Stimulated activated CD8-positive, alpha-beta memory T cell treated with anti-CD3 and anti-CD28 coated beads, Interleukin-4, amount 100 ng/mL, for 4 hours (primary cell): ENCODE results near the gene PGLYRP1.

Source experiments
- DNase-seq, 2 donors: peaks; one replicate each; pipeline ENCODE4 v3.0.0-alpha.2; 2020; ENCODE audit warnings: low read depth in 2 of 2, low spot score in 1 of 2

PGLYRP1 gene

DNA sequence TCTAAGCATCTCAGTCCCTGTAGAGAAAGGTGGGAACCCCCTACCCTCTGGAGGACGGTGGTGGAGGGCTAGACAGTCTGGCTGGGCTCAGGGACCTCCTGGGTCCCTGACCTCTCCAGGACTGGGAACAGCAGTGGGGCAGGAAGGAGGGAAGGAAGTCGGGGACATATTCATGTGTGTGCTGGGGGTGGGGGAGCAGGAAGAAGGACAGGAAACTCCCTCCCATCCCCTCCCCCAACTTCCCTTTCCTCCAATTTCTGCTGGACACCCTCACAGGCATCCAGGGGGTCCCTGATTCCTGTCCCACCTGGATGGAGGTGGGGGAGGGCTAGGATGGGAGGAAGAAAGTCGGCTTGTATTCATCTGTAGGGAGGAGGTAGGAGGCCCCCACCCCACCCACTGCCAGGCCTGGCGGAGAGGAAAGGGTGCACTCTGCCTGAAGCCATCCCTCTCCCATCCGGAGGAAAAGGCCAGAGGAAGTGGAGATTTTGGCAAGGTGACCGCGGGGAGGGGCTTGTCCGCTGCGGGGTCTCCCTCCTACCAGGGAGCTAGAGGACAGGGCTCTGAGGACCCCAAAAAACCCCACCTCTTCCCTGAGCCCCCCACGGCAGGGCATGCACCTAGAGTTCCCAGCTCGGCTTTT is 51.5 kb downstream of the PGLYRP1 start:
- no peak for DNase-seq

DNA sequence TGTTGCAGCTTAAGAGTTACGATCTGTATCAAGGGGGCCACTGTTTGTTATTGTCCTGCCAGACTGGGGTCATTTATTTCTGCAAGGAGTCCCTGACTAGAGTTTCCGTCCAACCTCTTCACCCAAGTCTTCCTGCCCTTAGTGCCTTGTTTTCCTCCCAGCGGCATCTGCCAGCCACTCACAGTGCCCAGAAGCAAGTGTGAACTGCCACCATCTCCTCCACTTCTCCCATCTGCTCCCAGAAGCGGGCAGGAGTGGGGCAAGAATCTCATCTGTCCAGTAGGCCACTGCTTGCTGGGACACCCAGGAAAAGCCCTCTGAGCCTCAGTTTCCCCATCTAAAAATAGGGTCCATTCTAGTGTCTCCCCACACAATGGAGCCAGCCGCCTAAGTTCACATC is 53.2 kb downstream of the PGLYRP1 start:
- no peak for DNase-seq
